ENCODE measurements around the gene CRISP1.
"Not testable (repeated sequence)": the region's sequence is repeated elsewhere in the genome, so short reads cannot be mapped to it uniquely, and the experiment has no call there.

The CRISP1 gene

GRCh38 chr6:49801525-49801924 is 64.8 kb downstream of the CRISP1 start:
- no peaks in the 10 kb centered on the region for H4K20me1 ChIP-seq (ENCODE audit: insufficient read depth, low read length, poor library complexity, severe bottlenecking)

GRCh38 chr6:49799090-49799489 is 67.2 kb downstream of the CRISP1 start:
- no peaks in the 10 kb centered on the region for H3K4me1 ChIP-seq (ENCODE audit: insufficient read depth, low read length, poor library complexity, severe bottlenecking)
- no peak overlapping the region for H2AFZ ChIP-seq (ENCODE audit: low read length)
- H4K20me1 ChIP-seq (ENCODE audit: insufficient read depth, low read length, poor library complexity, severe bottlenecking): no peaks in the 10 kb centered on the region
- no peaks in the 10 kb centered on the region for H3K9me3 ChIP-seq (ENCODE audit: insufficient read depth, low read depth, low read length)
- H3K4me3 ChIP-seq (ENCODE audit: low read length, poor library complexity, severe bottlenecking): no peak overlapping the region
- H3K9me2 ChIP-seq (replicated peaks; ENCODE audit: low read depth, low read length): no peaks in the 10 kb centered on the region
- no peaks in the 10 kb centered on the region for H3K79me2 ChIP-seq (ENCODE audit: insufficient read depth, low read length)
- H3K9ac ChIP-seq (ENCODE audit: low read depth, low read length, poor library complexity, severe bottlenecking): no peak overlapping the region
- H3K36me3 ChIP-seq (ENCODE audit: insufficient read depth, low read length): no peaks in the 10 kb centered on the region
- no peak for TF ChIP-seq EZH2phosphoT487 (IDR thresholded peaks at IDR 0.05; ENCODE audit: borderline replicate concordance)
- TF ChIP-seq CTCF (conservative IDR thresholded peaks at IDR 0.05; ENCODE audit: low read length): no peak
- no peaks in the 10 kb centered on the region for H3F3A ChIP-seq (ENCODE audit: low read depth)
- no peaks in the 10 kb centered on the region for H3K27me3 ChIP-seq (ENCODE audit: insufficient read depth, low read length, poor library complexity, severe bottlenecking)
- H3K4me2 ChIP-seq (ENCODE audit: low read depth, low read length, poor library complexity, severe bottlenecking): no peak overlapping the region

More at GRCh38 chr6:49801525-49801924, 64.8 kb downstream of the CRISP1 start:
- H3K27me3 ChIP-seq (ENCODE audit: insufficient read depth, low read length, poor library complexity, severe bottlenecking): no peaks in the 10 kb centered on the region
- H3K4me2 ChIP-seq (ENCODE audit: low read depth, low read length, poor library complexity, severe bottlenecking): no peak overlapping the region
- no peaks in the 10 kb centered on the region for H3K36me3 ChIP-seq (ENCODE audit: insufficient read depth, low read length)
- no peaks in the 10 kb centered on the region for H3K4me1 ChIP-seq (ENCODE audit: insufficient read depth, low read length, poor library complexity, severe bottlenecking)
- TF ChIP-seq CTCF (conservative IDR thresholded peaks at IDR 0.05; ENCODE audit: low read length) (no peak), EZH2phosphoT487 (IDR thresholded peaks at IDR 0.05; ENCODE audit: borderline replicate concordance) (no peak)
- no peak overlapping the region for H3K4me3 ChIP-seq (ENCODE audit: low read length, poor library complexity, severe bottlenecking)
- no peaks in the 10 kb centered on the region for H3K79me2 ChIP-seq (ENCODE audit: insufficient read depth, low read length)
- H3F3A ChIP-seq (ENCODE audit: low read depth): no peaks in the 10 kb centered on the region
- no peaks in the 10 kb centered on the region for H3K9me2 ChIP-seq (replicated peaks; ENCODE audit: low read depth, low read length)
- no peak overlapping the region for H2AFZ ChIP-seq (ENCODE audit: low read length)
- H3K9ac ChIP-seq (ENCODE audit: low read depth, low read length, poor library complexity, severe bottlenecking): no peak overlapping the region
- H3K9me3 ChIP-seq (ENCODE audit: insufficient read depth, low read depth, low read length): no peaks in the 10 kb centered on the region

GRCh38 chr6:49796842-49797455 is 69.4 kb downstream of the CRISP1 start:
- not testable (repeated sequence) for H3K4me1 ChIP-seq (ENCODE audit: insufficient read depth, low read length, poor library complexity, severe bottlenecking); H3F3A ChIP-seq (ENCODE audit: low read depth); H3K36me3 ChIP-seq (ENCODE audit: insufficient read depth, low read length); H3K4me3 ChIP-seq (ENCODE audit: low read length, poor library complexity, severe bottlenecking); H3K79me2 ChIP-seq (ENCODE audit: insufficient read depth, low read length); H3K9ac ChIP-seq (ENCODE audit: low read depth, low read length, poor library complexity, severe bottlenecking); H4K20me1 ChIP-seq (ENCODE audit: insufficient read depth, low read length, poor library complexity, severe bottlenecking); H3K4me2 ChIP-seq (ENCODE audit: low read depth, low read length, poor library complexity, severe bottlenecking); H3K27me3 ChIP-seq (ENCODE audit: insufficient read depth, low read length, poor library complexity, severe bottlenecking); H3K9me3 ChIP-seq (ENCODE audit: insufficient read depth, low read depth, low read length); H2AFZ ChIP-seq (ENCODE audit: low read length); H3K9me2 ChIP-seq (replicated peaks; ENCODE audit: low read depth, low read length)

- TF ChIP-seq CTCF (conservative IDR thresholded peaks at IDR 0.05; ENCODE audit: low read length): no peak
- no peak for TF ChIP-seq EZH2phosphoT487 (IDR thresholded peaks at IDR 0.05; ENCODE audit: borderline replicate concordance)
- H3K9me2 ChIP-seq (replicated peaks; ENCODE audit: low read depth, low read length): no peaks in the 10 kb centered on the region
- no peaks in the 10 kb centered on the region for H3F3A ChIP-seq (ENCODE audit: low read depth)
- no peaks in the 10 kb centered on the region for H3K27me3 ChIP-seq (ENCODE audit: insufficient read depth, low read length, poor library complexity, severe bottlenecking)
- no peak overlapping the region for H3K4me2 ChIP-seq (ENCODE audit: low read depth, low read length, poor library complexity, severe bottlenecking)
- H3K36me3 ChIP-seq (ENCODE audit: insufficient read depth, low read length): no peaks in the 10 kb centered on the region
- no peaks in the 10 kb centered on the region for H3K79me2 ChIP-seq (ENCODE audit: insufficient read depth, low read length)
- H4K20me1 ChIP-seq (ENCODE audit: insufficient read depth, low read length, poor library complexity, severe bottlenecking): no peaks in the 10 kb centered on the region
- H2AFZ ChIP-seq (ENCODE audit: low read length): no peak overlapping the region
- no peaks in the 10 kb centered on the region for H3K9me3 ChIP-seq (ENCODE audit: insufficient read depth, low read depth, low read length)
- no peak overlapping the region for H3K9ac ChIP-seq (ENCODE audit: low read depth, low read length, poor library complexity, severe bottlenecking)
- H3K4me1 ChIP-seq (ENCODE audit: insufficient read depth, low read length, poor library complexity, severe bottlenecking): no peaks in the 10 kb centered on the region
- no peak overlapping the region for H3K4me3 ChIP-seq (ENCODE audit: low read length, poor library complexity, severe bottlenecking)
Measured at GRCh38 chr6:49790341-49790740, 76.0 kb downstream of the CRISP1 start.
